Transverse colon (tissue), 4 donors: ENCODE data around the gene DOCK1. TPM values are rescaled to one million over a fixed set of nuclear protein-coding genes. Genes with fewer than 3 reads are reported as not detected.

Experiments used
- DNase-seq: peaks from one replicate; pipeline ENCODE4 v3.0.0-alpha.2; 2019
- H3K27ac ChIP-seq, 4 donors: fragments of 200-600 bp; sonication (generic); 2 replicates each; pipeline ENCODE4 v1.5.1; 2016 to 2018; ENCODE audit warnings: inconsistent platforms in 4 of 4
- H3K27me3 ChIP-seq: fragments of 200-600 bp; sonication (generic); 2 replicates; pipeline ENCODE4 v1.5.1; 2017; ENCODE audit warnings: inconsistent platforms
- H3K36me3 ChIP-seq, 4 donors: fragments of 200-600 bp; sonication (generic); 2 replicates each; pipeline ENCODE4 v1.5.1; 2017 to 2019; ENCODE audit warnings: inconsistent platforms in 4 of 4
- H3K4me1 ChIP-seq, 4 donors: fragments of 200-600 bp; sonication (generic); 2 replicates each; pipeline ENCODE4 v1.5.1; 2017 to 2020; ENCODE audit warnings: inconsistent platforms in 4 of 4
- H3K4me3 ChIP-seq, 4 donors: fragments of 200-600 bp; sonication (generic); 1 replicate in 1 of 4; 2 replicates in 3 of 4; pipeline versions ENCODE4 v1.5.1 to v1.6.1; 2017 to 2019; ENCODE audit warnings: inconsistent platforms in 4 of 4
- H3K9me3 ChIP-seq, 2 donors: fragments of 200-600 bp; sonication (generic); 2 replicates each; pipeline ENCODE4 v1.5.1; 2017 to 2019; ENCODE audit warnings: inconsistent platforms in 2 of 2
- CTCF ChIP-seq, 5 experiments: fragments of 200-600 bp in 3 of 5; fragments of 450-650 bp in 2 of 5; sonication (generic) in 3 of 5; IDR thresholded peaks; 1 replicate in 2 of 5; 2 replicates in 3 of 5; pipeline ENCODE4 v1.5.1; 2016 to 2017; ENCODE audit warnings: antibody characterized with exemption in 5 of 5, inconsistent platforms in 3 of 5, mild to moderate bottlenecking in 2 of 5, moderate library complexity in 1 of 5
- EP300 ChIP-seq: sonication (generic); formaldehyde crosslinking; IDR thresholded peaks from one replicate; pipeline ENCODE4 v1.6.1; 2017; ENCODE audit warnings: antibody characterized with exemption, low read depth
- POLR2A ChIP-seq: fragments of 450-650 bp; IDR thresholded peaks from one replicate; pipeline ENCODE4 v1.6.1; 2016; ENCODE audit warnings: antibody characterized with exemption, mild to moderate bottlenecking, moderate library complexity
- POLR2AphosphoS5 ChIP-seq, 3 donors: sonication (generic); formaldehyde crosslinking; IDR thresholded peaks; one replicate each; pipeline ENCODE4 v1.6.1; 2016; ENCODE audit warnings: antibody characterized with exemption in 3 of 3
- WGBS, 2 donors: methylation state at CpG; one replicate each; pipeline ENCODE4 v1.1.5; 2018; ENCODE audit warnings: low coverage in 1 of 2; 5-methylcytosine and 5-hydroxymethylcytosine counted together
- in situ Hi-C, 4 donors: fragments of 200-750 bp; cut with MboI; loops; one replicate each; pipeline versions ENCODE4 v1.15.0 to v1.15.1; 2017; ENCODE audit warnings: low sequenced_read_pairs in 3 of 4, low pct_ligation_motif_present in 1 of 4, low pct_unique_long_range_greater_than_20kb in 1 of 4
- intact Hi-C: fragments of 100-400 bp; cut with DNase I; formaldehyde crosslinking; loops from one replicate; pipeline ENCODE4 v1.15.1; 2023; ENCODE audit warnings: low total_unique reads
- total RNA-seq, 4 donors: library from RNA; depleted of rRNA; stranded (reverse); fragments of >200 nt; gene quantifications; one replicate each; pipeline ENCODE4 v1.1.0, GENCODE V29; 2016

Gene DOCK1
- total RNA-seq, 4 donors from 2014 or later = 75.1 to 200 (median 92.5) TPM

GRCh38 chr10:127088908-127089307 is 183.7 kb downstream of the DOCK1 start:
- no peak for DNase-seq
- Histone ChIP-seq H3K9me3 (no peaks in the 10 kb centered on the region), H3K36me3 (no peaks in the 10 kb centered on the region), H3K27me3 (no peaks in the 10 kb centered on the region), H3K4me1 (no peaks in the 10 kb centered on the region), H3K4me3 (no peak overlapping the region), H3K27ac (no peak overlapping the region)
- intact Hi-C loops = no loop called here
- 91 to 96% methylated on average over 4 to 10 of the region's 10 CpGs for WGBS, 2 donors
- in situ Hi-C loops = no loop called here
- no peak for TF ChIP-seq CTCF (IDR thresholded peaks at IDR 0.05)
- no peak for TF ChIP-seq POLR2A
- TF ChIP-seq EP300 = no peak
- no peak for TF ChIP-seq POLR2AphosphoS5 (IDR thresholded peaks at IDR 0.05)

GRCh38 chr10:127089446-127089845 is 184.2 kb downstream of the DOCK1 start:
- TF ChIP-seq POLR2AphosphoS5 (IDR thresholded peaks at IDR 0.05) = no peak
- TF ChIP-seq POLR2A = no peak
- TF ChIP-seq CTCF (IDR thresholded peaks at IDR 0.05) = no peak
- TF ChIP-seq EP300 = no peak
- Histone ChIP-seq H3K36me3 (no peaks in the 10 kb centered on the region), H3K27ac (no peak overlapping the region), H3K27me3 (no peaks in the 10 kb centered on the region), H3K4me3 (no peak overlapping the region), H3K4me1 (no peaks in the 10 kb centered on the region), H3K9me3 (no peaks in the 10 kb centered on the region)
- in situ Hi-C loops (no loop called here), intact Hi-C loops (no loop called here)
- no peak for DNase-seq
- 88 to 94% methylated on average over 3 to 5 of the region's 5 CpGs for WGBS, 2 donors

DNA sequence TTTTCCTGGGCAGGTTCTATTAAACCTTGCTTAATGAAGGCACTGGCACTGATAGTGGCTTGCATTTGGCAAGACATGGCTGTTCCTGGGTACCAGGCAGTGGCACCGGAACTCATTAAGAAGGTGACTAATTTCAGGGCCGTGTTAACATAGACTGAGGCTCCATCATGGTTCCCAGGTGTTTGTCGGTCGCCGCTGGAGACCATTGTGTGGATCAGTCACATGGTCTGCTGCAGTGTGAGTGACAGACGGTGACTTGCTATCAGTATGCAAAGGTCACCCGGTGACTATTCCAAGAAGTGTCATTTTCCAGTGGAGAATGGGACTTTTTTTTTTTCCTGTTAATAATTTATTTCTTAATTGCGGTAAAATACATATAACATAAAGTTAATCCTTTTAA is 184.9 kb downstream of the DOCK1 start:
- Histone ChIP-seq H3K27me3 (no peaks in the 10 kb centered on the region), H3K36me3 (no peaks in the 10 kb centered on the region), H3K27ac (no peak overlapping the region), H3K4me3 (no peak overlapping the region), H3K4me1 (no peaks in the 10 kb centered on the region), H3K9me3 (no peaks in the 10 kb centered on the region)
- in situ Hi-C loops (no loop called here), intact Hi-C loops (no loop called here)
- TF ChIP-seq EP300 (no peak), CTCF (IDR thresholded peaks at IDR 0.05) (no peak), POLR2AphosphoS5 (IDR thresholded peaks at IDR 0.05) (no peak), POLR2A (no peak)
- no peak for DNase-seq
- WGBS, 2 donors = 89% methylated on average over 1 to 8 of the region's 8 CpGs

DNA sequence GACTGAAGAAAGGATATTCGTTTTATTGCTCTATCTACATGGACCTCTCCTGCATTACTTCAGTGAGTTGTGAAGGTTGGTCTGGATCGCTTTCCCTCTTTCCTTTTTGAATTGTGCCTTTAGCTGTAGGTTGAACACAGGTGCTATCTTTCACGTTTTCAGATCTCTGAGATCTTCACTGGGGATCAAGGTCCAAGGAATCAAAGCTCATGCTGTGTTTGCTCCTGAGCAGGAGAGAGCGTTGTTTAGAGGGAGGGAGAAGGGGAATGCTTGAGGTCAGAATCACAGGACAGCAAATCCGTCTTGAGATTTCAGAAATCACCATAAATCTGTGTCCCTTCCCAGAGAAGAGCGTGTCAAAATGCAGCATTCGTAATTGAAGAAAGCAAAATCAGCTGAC is 186.1 kb downstream of the DOCK1 start:
- H3K9me3 ChIP-seq = no peaks in the 10 kb centered on the region
- in situ Hi-C loops = no loop called here
- no peaks in the 10 kb centered on the region for H3K4me1 ChIP-seq
- H3K27me3 ChIP-seq = no peaks in the 10 kb centered on the region
- H3K36me3 ChIP-seq = no peaks in the 10 kb centered on the region
- no peak for DNase-seq
- intact Hi-C loops = no loop called here
- 83 to 88% methylated on average over 4 to 7 of the region's 7 CpGs for WGBS, 2 donors
- no peak overlapping the region for H3K27ac ChIP-seq
- TF ChIP-seq POLR2A (no peak), CTCF (IDR thresholded peaks at IDR 0.05) (no peak), EP300 (no peak), POLR2AphosphoS5 (IDR thresholded peaks at IDR 0.05) (no peak)
- no peak overlapping the region for H3K4me3 ChIP-seq
